Common myeloid progenitor, CD34-positive (primary cell): ENCODE measurements around the gene PDE11A.

Source experiments
- CTCF ChIA-PET: fragments of 350-600 bp; sonication (Branson Sonifier 250); formaldehyde crosslinking; loops from one replicate; lab custom pipeline; 2021; ENCODE audit warnings: antibody characterized with exemption; lab: Charles Lee
- POLR2A ChIA-PET: fragments of 350-600 bp; sonication (Branson Sonifier 250); formaldehyde crosslinking; loops from one replicate; lab custom pipeline; 2021; ENCODE audit warnings: antibody characterized with exemption; lab: Charles Lee
- DNase-seq, 3 donors: peaks; one replicate each; pipeline versions ENCODE4 v3.0.0 to v3.0.0-alpha.2; 2013
- H3K27ac ChIP-seq, 2 experiments: 1 replicate in 1 of 2; 2 replicates in 1 of 2; pipeline ENCODE4 v1.7.0; 2013; ENCODE audit warnings: inconsistent platforms in 2 of 2, low read length in 2 of 2, mild to moderate bottlenecking in 2 of 2, low read depth in 1 of 2, moderate library complexity in 1 of 2; ENCODE audit not compliant: severe bottlenecking in 2 of 2, insufficient read depth in 1 of 2, poor library complexity in 1 of 2
- H3K27me3 ChIP-seq, 5 experiments: replicated peaks in 2 of 5; 1 replicate in 3 of 5; 2 replicates in 2 of 5; pipeline versions ENCODE4 v1.6.1 to v1.7.0; 2013; ENCODE audit warnings: low read length in 4 of 5, mild to moderate bottlenecking in 2 of 5, moderate library complexity in 2 of 5, inconsistent platforms in 1 of 5; ENCODE audit not compliant: insufficient read depth in 5 of 5, control insufficient read depth in 4 of 5
- H3K36me3 ChIP-seq, 4 experiments: 1 replicate in 2 of 4; 2 replicates in 2 of 4; pipeline versions ENCODE4 v1.6.1 to v1.7.0; 2013; ENCODE audit warnings: low read length in 3 of 4, control low read depth in 1 of 4, mild to moderate bottlenecking in 1 of 4; ENCODE audit not compliant: control insufficient read depth in 4 of 4, insufficient read depth in 4 of 4
- H3K4me1 ChIP-seq, 4 experiments: 1 replicate in 3 of 4; 2 replicates in 1 of 4; pipeline versions ENCODE4 v1.6.1 to v1.7.1; 2013; ENCODE audit warnings: low read length in 3 of 4, mild to moderate bottlenecking in 3 of 4, control low read depth in 1 of 4, inconsistent platforms in 1 of 4, moderate library complexity in 1 of 4; ENCODE audit not compliant: control insufficient read depth in 4 of 4, insufficient read depth in 4 of 4; ENCODE audit errors: control extremely low read depth in 1 of 4
- H3K4me3 ChIP-seq, 7 experiments: 1 replicate in 4 of 7; 2 replicates in 3 of 7; pipeline versions ENCODE4 v1.5.1 to v1.7.0; 2013; ENCODE audit warnings: mild to moderate bottlenecking in 7 of 7, low read length in 6 of 7, moderate library complexity in 6 of 7, inconsistent platforms in 2 of 7, low read depth in 2 of 7, control low read depth in 1 of 7; ENCODE audit not compliant: insufficient read depth in 4 of 7, control insufficient read depth in 1 of 7; ENCODE audit errors: extremely low read depth in 1 of 7
- H3K9me3 ChIP-seq, 5 experiments: 1 replicate in 4 of 5; 2 replicates in 1 of 5; pipeline versions ENCODE4 v1.6.1 to v1.7.1; 2013; ENCODE audit warnings: low read length in 4 of 5, mild to moderate bottlenecking in 2 of 5, inconsistent platforms in 1 of 5, low read depth in 1 of 5, moderate library complexity in 1 of 5; ENCODE audit not compliant: control insufficient read depth in 4 of 5, insufficient read depth in 2 of 5; ENCODE audit errors: control extremely low read depth in 1 of 5
- WGBS: methylation state at CpG from one replicate; pipeline ENCODE4 v1.1.5; 2013; ENCODE audit not compliant: insufficient coverage; 5-methylcytosine and 5-hydroxymethylcytosine counted together

The PDE11A gene

GRCh38 chr2:177712462-177712861, 360.1 kb downstream of the PDE11A start:
- H3K36me3 ChIP-seq = no peaks in the 10 kb centered on the region
- H3K9me3 ChIP-seq = no peaks in the 10 kb centered on the region
- ChIA-PET POLR2A (interaction anchor here (0.6 kb wide), 1 partner anchor 12 kb away, joined by 3 read pairs; no protein-coding TSS in a partner anchor), CTCF (no interaction called here)
- no peak overlapping the region for H3K4me3 ChIP-seq
- no peaks in the 10 kb centered on the region for H3K27me3 ChIP-seq
- no peak for DNase-seq
- WGBS = no CpG with 5 or more reads among the region's 1 CpG
- H3K4me1 ChIP-seq = peaks cover 0 to 8% (median 0%) of the 10 kb centered on the region in 4 experiments
- H3K27ac ChIP-seq = no peak overlapping the region

- ChIA-PET CTCF (interaction anchor here (1.6 kb wide), 1 partner anchor 8 kb away, joined by 3 read pairs; no protein-coding TSS in a partner anchor), POLR2A (no interaction called here)
- DNase-seq = no peak
- Histone ChIP-seq H3K27me3 (no peaks in the 10 kb centered on the region), H3K27ac (no peak overlapping the region), H3K4me3 (no peak overlapping the region), H3K9me3 (no peaks in the 10 kb centered on the region), H3K36me3 (no peaks in the 10 kb centered on the region), H3K4me1 (peaks cover 0 to 8% (median 0%) of the 10 kb centered on the region in 4 experiments)
- 98% methylated on average over 8 of the region's 9 CpGs for WGBS
These were observed 360.9 kb downstream of the PDE11A start for GRCh38 chr2:177711483-177712265.

DNA sequence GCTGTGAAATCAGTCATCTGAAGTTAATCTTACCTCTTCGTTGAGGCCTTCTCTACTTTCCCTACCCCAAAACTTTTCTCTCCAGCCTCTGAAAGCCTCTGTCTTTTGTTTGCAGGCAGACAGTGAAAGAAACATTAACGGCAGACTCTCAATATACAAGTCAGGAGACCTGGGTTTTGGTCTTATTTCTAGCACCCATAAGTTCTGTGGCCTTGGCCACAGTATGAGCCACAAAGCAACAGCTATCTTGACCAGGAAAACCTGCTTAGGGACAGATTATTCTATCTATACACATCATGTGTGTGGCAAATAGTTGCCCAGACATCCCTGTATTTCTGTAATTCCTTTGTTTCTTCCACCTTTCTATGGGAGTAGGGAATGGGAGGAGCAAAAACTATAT, 361.7 kb downstream of the PDE11A start:
- CTCF ChIA-PET = interaction anchor here (1.6 kb wide), 1 partner anchor 9 kb away, joined by 3 read pairs; no protein-coding TSS in a partner anchor
- POLR2A ChIA-PET = no interaction called here

DNA sequence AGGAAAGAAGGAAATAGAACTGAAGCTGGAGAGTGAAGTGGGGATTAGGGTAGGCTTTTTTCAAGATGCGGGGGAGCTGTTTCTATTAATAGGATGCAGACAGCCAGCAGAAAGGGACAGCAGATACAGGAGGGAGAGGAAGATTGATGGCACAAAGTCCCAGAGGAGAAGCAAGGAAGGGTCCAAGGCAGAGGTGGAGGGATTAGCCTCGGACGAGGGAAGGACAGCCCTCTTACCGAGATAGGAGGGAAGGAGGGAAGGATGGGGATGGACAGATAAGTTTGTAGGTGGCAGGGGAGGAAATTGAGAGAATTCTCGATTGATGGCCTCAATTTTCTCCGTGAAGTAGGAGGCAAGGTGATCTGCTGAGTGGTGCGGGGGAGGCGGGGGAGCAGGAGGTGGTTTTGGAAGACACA, 362.6 kb downstream of the PDE11A start:
- no peak for DNase-seq
- 93% methylated on average over 8 of the region's 8 CpGs for WGBS
- CTCF ChIA-PET = no interaction called here
- Histone ChIP-seq H3K36me3 (no peaks in the 10 kb centered on the region), H3K4me1 (peaks cover 0 to 8% (median 0%) of the 10 kb centered on the region in 4 experiments), H3K9me3 (no peaks in the 10 kb centered on the region), H3K27ac (no peak overlapping the region), H3K4me3 (no peak overlapping the region), H3K27me3 (no peaks in the 10 kb centered on the region)
- POLR2A ChIA-PET = no interaction called here

More for the DNA sequence above, 361.7 kb downstream of the PDE11A start:
- WGBS = 71% methylated on average over 1 of the region's 2 CpGs
- Histone ChIP-seq H3K4me1 (peaks cover 0 to 8% (median 0%) of the 10 kb centered on the region in 4 experiments), H3K9me3 (no peaks in the 10 kb centered on the region), H3K27me3 (no peaks in the 10 kb centered on the region), H3K36me3 (no peaks in the 10 kb centered on the region), H3K4me3 (no peak overlapping the region), H3K27ac (no peak overlapping the region)
- DNase-seq = no peak

GRCh38 chr2:177708660-177709444, 363.7 kb downstream of the PDE11A start:
- DNase-seq = no peak
- POLR2A ChIA-PET = no interaction called here
- Histone ChIP-seq H3K27ac (no peak overlapping the region), H3K4me1 (no peaks in the 10 kb centered on the region), H3K9me3 (no peaks in the 10 kb centered on the region), H3K4me3 (no peak overlapping the region), H3K27me3 (no peaks in the 10 kb centered on the region), H3K36me3 (no peaks in the 10 kb centered on the region)
- CTCF ChIA-PET = no interaction called here
- WGBS = 100% methylated on average over 5 of the region's 9 CpGs

DNA sequence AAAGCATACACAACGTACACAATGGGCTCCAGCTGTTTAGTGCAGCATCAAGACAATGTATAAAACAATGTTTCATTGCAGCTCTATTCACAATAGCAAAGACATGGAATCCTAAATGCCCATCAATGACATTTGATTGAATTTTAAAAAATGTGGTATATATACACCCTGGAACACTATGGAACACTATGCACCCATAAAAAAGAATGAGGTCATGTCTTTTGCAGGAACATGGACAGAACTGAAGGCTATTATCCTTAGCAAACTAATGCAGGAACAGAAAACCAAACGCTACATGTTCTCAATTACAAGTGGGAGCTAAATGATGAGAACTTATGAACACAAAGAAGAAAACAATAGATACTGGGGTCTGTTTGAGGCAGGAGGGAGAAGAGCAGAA, 364.5 kb downstream of the PDE11A start:
- no peak overlapping the region for H3K27ac ChIP-seq
- CTCF ChIA-PET = interaction anchor here (0.8 to 0.9 kb wide), 2 partner anchors 9 to 14 kb away, joined by 3 read pairs; no protein-coding TSS in a partner anchor
- no peaks in the 10 kb centered on the region for H3K27me3 ChIP-seq
- H3K9me3 ChIP-seq = no peaks in the 10 kb centered on the region
- H3K36me3 ChIP-seq = no peaks in the 10 kb centered on the region
- no peaks in the 10 kb centered on the region for H3K4me1 ChIP-seq
- H3K4me3 ChIP-seq = no peak overlapping the region
- POLR2A ChIA-PET = no interaction called here
- DNase-seq = no peak
- 100% methylated on average over 1 of the region's 2 CpGs for WGBS
